ENCODE data around the gene NUB1.
"Not testable (repeated sequence)": the region's sequence is repeated elsewhere in the genome, so short reads cannot be mapped to it uniquely, and the experiment has no call there.

The NUB1 gene

GRCh38 chr7:151341357-151342101, at the start of gene NUB1:
TSS of gene NUB1 (plus strand) at chr7:151341812. CDS start at chr7:151345350, 3,538 bp downstream.
- FAIRE-seq = no peak

- no peak for FAIRE-seq
Measured at GRCh38 chr7:151292850-151293249, 48.8 kb upstream of the NUB1 start.

- no peak for FAIRE-seq
Measured at GRCh38 chr7:151296202-151296992, 45.2 kb upstream of the NUB1 start.

- no peak for FAIRE-seq
Measured at GRCh38 chr7:151298765-151299164, 42.8 kb upstream of the NUB1 start.

GRCh38 chr7:151299530-151299929, 42.1 kb upstream of the NUB1 start:
- no peak for FAIRE-seq

GRCh38 chr7:151299940-151300645, 41.5 kb upstream of the NUB1 start:
- no peak for FAIRE-seq

GRCh38 chr7:151301471-151302462, 39.8 kb upstream of the NUB1 start:
- FAIRE-seq = no peak

- FAIRE-seq = not testable (repeated sequence)
Measured at GRCh38 chr7:151304251-151304650, 37.4 kb upstream of the NUB1 start.

GRCh38 chr7:151304856-151305255, 36.8 kb upstream of the NUB1 start:
- FAIRE-seq = no peak

GRCh38 chr7:151306374-151306773, 35.2 kb upstream of the NUB1 start:
- FAIRE-seq = no peak

- FAIRE-seq = no peak
Measured at GRCh38 chr7:151306860-151307259, 34.8 kb upstream of the NUB1 start.

GRCh38 chr7:151307536-151307935, 34.1 kb upstream of the NUB1 start:
- FAIRE-seq = no peak

- FAIRE-seq = no peak
Measured at GRCh38 chr7:151308256-151308655, 33.4 kb upstream of the NUB1 start.

GRCh38 chr7:151308791-151309190, 32.8 kb upstream of the NUB1 start:
- no peak for FAIRE-seq

- FAIRE-seq = no peak
Measured at GRCh38 chr7:151309311-151309710, 32.3 kb upstream of the NUB1 start.

GRCh38 chr7:151310578-151310977, 31.0 kb upstream of the NUB1 start:
- FAIRE-seq = no peak

GRCh38 chr7:151311294-151311864, 30.2 kb upstream of the NUB1 start:
- no peak for FAIRE-seq

- no peak for FAIRE-seq
Measured at GRCh38 chr7:151312356-151312755, 29.3 kb upstream of the NUB1 start.

GRCh38 chr7:151312831-151313809, 28.5 kb upstream of the NUB1 start:
- no peak for FAIRE-seq

GRCh38 chr7:151313857-151314256, 27.8 kb upstream of the NUB1 start:
- no peak for FAIRE-seq

- no peak for FAIRE-seq
Measured at GRCh38 chr7:151314401-151314800, 27.2 kb upstream of the NUB1 start.

Measured in TTC549 (cell line).